Upper lobe of left lung (tissue), 4 donors: ENCODE results near the gene CFAP206.

Source experiments
- CTCF ChIP-seq, 6 experiments: fragments of 450-650 bp in 4 of 6; fragments of 200-600 bp in 2 of 6; sonication (generic) in 2 of 6; IDR thresholded peaks; one replicate each; pipeline ENCODE4 v1.5.1; 2016 to 2019; ENCODE audit warnings: antibody characterized with exemption in 6 of 6
- POLR2A ChIP-seq, 4 donors: fragments of 450-650 bp; IDR thresholded peaks; one replicate each; pipeline ENCODE4 v1.5.1; 2016 to 2017; ENCODE audit warnings: antibody characterized with exemption in 4 of 4, mild to moderate bottlenecking in 2 of 4
- POLR2AphosphoS5 ChIP-seq, 2 donors: sonication (generic); formaldehyde crosslinking; IDR thresholded peaks; one replicate each; pipeline ENCODE4 v1.5.1; 2017; ENCODE audit warnings: antibody characterized with exemption in 2 of 2

- TF ChIP-seq CTCF (IDR thresholded peaks at IDR 0.05) (no peak), POLR2AphosphoS5 (IDR thresholded peaks at IDR 0.05) (no peak), POLR2A (IDR thresholded peaks at IDR 0.05) (no peak)
Measured at GRCh38 chr6:87494761-87495422, 87.1 kb downstream of the CFAP206 start.
